GM18517 (cell line): ENCODE measurements around the gene UNC13B.
"Not testable (repeated sequence)": the region's sequence is repeated elsewhere in the genome, so short reads cannot be mapped to it uniquely, and the experiment has no call there.

Source experiments
- ATAC-seq: cut with Tn5 transposase; IDR thresholded peaks from one replicate; pipeline ENCODE4 v1.9.1; 2021; ENCODE audit warnings: mild to moderate bottlenecking, moderate library complexity; ENCODE audit not compliant: unreplicated experiment

The UNC13B gene

DNA sequence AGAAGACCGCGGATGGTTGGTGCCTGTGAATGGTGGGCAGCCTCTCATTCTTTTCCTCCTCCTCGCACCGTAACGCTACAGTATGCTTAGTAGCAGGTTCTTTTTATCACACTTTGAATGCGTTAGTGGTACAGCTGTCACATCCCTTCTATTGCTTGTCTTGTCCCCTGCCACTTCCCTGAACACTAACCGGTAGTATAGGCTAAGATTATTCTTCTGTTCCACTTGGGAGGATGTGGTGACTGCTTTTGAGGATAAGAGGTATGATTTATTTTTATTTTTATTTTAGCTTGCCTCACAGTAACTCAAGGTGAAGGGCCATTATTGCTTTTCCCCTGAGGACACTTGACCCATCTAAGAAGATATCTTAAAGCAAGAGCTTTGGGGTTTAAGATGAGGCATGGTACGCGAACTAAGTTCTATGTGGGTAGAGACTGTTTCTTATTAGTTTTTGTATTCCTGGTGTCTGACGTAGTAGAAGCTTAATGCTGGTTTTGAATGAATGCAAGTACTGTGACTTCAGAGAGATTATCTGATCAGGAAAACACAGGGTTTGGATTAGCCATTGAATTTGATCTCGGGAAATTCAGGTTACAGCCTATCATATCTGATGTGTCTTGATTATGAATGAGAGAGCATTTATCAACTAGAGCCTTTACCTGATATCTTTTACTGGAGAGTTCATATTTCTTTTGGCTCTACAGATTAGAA is 951 bp downstream of the UNC13B start:
- no peak for ATAC-seq

DNA sequence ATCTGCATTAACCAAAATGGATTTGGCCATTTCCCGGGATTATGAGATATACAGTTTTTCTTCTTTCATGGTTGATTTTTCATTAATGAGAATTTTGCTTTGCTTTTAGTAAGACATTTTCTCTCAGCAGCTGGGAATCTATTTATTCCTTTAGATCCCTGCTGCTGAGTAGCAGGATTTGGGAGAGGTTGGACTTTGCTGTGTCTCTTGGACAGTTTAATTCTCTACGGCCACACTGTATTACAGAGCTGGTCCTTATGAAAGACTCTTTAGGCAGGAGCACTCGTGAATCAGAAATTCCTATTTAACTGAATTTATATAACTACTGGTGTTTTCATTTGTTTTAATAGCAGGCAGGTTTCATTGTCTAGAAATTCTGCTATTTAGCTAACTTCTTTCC is 1.6 kb downstream of the UNC13B start:
- no peak for ATAC-seq

DNA sequence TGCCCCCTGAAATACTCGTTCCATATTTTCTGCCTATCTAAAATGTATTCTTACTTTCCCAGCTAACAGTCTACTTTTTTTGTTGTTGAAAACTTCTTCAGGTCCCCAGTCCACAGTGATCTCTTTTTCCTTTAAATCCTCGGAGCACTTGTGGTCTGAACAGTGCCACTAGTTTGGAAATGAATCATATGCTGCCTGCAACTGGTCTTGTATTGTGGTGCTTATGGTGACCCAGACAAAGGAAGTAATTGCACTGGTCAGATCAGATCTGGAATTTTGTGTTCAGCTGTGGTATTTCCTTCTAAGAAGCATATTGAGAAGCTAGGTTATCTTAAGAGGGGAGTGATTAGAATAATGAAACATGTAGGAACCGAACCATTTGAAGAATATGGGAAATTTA is 2.9 kb downstream of the UNC13B start:
- no peak for ATAC-seq

DNA sequence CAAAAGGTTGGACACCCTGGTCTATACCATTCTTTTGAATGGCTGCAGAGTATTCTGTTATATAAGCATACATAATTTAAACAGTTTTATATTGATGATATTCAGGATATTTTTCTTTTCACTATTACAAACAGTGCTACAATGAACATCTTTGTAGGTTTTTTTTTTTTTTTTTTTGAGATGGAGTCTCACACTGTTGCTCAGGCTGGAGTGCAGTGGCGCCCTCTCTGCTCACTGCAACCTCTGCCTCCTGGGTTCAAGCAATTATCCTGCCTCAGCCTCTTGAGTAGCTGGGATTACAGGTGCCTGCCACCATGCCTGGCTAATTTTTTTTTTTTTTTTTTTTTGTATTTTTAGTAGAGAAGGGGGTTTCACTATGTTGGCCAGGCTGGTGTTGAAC is 5.6 kb downstream of the UNC13B start:
- not testable (repeated sequence) for ATAC-seq

DNA sequence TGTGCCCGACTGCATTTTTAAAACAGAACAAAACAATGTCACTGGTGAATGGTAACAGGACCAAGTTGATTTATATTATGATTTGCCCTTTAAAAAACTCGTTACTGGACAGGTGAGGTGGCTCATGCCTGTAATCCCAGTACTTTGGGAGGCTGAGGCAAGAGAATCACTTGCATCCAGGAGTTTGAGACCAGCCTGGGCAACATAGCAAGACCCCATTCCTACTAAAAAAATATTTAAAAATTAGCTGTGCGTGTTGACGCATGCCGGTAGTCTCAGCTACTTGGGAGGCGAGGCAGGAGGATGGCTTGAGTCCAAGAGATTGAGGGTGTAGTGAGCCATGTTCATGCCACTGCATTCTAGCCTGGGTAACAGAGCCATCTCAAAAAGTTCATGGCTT is 7.2 kb downstream of the UNC13B start:
- no peak for ATAC-seq

DNA sequence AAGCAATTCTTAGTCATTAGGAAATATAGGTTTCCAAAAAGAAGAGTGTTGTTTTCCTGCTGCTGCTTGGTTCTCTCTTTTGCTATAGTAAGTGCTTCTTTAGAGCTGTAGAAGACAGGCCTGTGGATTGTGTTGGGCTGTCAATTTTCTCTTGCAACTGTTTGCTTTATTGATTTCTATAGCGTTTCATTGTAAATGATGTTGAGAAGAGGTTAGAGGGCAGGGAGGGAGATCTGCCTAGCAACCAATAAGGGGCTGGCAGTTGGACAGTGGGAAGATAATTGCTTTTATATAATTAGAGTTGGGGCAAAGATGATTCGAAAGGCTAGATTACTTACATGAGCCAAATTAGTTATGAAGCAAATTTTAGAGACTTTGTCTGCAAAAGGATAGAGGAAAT is 11.1 kb downstream of the UNC13B start:
- ATAC-seq = no peak

DNA sequence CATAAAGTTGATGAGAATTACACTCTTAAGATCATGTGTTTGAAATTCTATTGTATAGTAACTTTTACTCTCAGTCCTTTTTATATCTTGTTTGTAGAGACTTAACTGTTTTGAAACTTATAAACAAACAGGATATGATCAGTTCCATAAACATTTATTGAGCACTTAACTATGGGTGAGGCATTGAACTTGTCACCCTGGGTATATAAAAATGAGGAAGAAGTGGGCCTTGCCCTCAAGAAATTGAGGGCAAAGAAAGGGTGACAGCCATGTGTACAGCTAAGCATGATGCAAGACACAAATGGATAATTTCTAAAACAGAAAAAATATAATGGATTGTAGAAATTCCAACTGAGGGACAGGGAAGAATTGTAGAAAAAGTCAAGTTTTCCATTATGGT is 15.7 kb downstream of the UNC13B start:
- ATAC-seq = no peak

DNA sequence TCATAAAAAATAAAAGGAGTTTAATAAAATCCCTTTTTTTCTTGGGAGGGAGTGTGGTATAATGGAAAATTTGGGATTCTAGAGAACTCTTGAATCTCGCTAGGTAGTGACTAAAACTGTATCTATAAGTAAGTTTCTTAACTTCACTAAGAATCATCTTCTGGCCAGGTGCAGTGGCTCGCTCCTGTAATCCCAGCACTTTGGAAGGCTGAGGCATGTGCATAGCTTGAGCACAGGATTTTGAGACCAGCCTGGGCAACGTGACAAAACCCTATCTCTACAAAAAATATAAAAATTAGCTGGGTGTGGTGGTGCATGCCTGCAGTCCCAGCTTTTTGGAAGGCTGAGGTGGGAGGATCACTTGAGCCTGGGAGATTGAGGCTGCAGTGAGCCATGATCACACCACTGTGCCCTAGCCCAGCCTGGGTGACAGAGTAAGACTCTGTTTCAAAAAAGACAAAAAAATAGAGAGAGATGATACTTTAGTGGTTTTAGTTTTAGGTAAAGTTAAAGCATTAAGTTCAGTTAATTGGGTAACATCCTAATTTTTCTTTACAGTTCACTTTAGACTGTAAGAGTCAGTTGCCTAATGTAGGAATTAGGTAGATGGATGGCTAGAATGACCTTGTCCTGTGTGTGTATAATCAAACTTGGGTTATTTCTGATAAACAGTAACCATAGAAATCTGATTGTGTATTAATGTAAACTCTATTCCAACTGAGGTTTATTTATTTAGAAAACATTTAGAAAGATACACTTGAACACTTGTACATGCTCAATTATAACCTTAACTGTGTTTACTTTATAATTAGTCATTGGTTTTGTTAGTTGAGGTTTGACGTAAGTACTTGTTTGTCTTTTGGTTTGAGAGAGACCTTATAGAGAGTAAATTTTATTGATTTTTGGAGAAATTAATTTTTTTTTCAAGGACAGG is 17.8 kb downstream of the UNC13B start:
- no peak for ATAC-seq

DNA sequence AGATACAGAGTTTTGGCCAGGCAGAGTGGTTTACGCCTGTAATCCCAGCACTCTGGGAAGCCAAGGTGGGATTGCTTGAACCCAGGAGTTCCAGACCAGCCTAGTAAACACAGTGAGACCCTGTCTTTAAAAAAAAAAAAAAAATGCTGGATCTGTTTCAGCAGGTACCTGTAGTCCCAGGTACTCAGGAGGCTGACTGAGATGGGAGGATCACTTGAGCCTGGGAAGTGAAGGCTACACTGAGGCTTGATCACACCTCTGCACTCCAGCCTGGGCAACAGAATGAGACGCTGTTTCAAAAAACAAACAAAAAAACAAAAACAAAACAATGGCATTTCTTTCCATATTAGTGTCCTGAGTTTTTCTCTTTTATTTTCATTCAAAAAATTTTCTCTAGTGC is 19.0 kb downstream of the UNC13B start:
- ATAC-seq = no peak

DNA sequence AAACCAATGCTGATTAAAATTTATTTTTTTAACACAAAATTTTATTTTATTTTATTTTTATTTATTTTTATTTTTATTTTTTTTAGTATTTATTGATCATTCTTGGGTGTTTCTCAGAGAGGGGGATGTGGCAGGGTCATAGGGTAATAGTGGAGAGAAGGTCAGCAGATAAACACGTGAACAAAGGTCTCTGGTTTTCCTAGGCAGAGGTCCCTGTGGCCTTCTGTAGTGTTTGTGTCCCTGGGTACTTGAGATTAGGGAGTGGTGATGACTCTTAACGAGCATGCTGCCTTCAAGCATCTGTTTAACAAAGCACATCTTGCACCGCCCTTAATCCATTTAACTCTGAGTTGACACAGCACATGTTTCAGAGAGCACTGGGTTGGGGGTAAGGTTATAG is 20.6 kb downstream of the UNC13B start:
- not testable (repeated sequence) for ATAC-seq

DNA sequence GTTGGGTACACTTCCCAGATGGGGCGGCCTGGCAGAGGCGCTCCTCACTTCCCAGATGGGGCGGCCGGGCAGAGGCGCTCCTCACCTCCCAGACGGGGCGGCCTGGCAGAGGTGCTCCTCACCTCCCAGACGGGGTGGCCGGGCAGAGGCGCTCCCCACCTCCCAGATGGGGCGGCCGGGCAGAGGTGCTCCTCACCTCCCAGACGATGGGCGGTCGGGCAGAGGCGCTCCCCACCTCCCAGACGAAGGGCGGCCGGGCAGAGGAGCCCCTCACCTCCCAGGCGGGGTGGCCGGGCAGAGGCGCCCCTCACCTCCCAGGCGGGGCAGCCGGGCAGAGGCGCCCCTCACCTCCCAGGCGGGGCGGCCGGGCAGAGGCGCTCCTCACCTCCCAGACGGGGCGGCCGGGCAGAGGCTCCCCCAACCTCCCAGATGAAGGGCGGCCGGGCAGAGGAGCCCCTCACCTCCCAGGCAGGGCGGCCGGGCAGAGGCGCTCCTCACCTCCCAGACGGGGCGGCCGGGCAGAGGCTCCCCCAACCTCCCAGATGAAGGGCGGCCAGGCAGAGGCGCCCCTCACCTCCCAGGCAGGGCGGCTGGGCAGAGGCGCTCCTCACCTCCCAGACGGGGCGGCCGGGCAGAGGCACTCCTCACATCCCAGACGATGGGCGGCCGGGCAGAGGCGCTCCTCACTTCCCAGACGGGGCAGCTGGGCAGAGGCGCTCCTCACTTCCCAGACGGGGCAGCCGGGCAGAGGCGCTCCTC is 21.4 kb downstream of the UNC13B start:
- not testable (repeated sequence) for ATAC-seq

DNA sequence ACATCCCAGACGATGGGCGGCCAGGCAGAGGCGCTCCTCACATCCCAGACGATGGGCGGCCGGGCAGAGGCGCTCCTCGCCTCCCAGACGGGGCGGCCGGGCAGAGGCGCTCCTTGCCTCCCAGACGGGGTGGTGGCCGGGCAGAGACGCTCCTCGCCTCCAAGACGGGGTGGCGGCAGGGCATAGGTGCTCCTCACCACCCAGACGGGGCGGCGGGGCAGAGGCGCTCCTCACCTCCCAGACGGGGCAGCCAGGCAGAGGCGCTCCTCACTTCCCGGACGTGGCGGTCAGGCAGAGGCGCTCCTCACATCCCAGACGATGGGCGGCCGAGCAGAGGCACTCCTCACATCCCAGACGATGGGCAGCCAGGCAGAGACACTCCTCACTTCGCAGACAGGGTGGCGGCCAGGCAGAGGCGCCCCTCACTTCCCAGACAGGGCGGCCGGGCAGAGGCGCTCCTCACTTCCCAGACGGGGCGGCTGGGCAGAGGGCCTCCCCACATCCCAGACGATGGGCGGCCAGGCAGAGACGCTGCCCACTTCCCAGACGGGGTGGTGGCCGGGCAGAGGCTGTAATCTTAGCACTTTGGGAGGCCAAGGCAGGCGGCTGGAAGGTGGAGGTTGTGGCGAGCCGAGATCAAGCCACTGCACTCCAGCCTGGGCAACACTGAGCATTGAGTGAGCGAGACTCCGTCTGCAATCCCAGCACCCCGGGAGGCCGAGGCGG is 22.1 kb downstream of the UNC13B start:
- not testable (repeated sequence) for ATAC-seq

DNA sequence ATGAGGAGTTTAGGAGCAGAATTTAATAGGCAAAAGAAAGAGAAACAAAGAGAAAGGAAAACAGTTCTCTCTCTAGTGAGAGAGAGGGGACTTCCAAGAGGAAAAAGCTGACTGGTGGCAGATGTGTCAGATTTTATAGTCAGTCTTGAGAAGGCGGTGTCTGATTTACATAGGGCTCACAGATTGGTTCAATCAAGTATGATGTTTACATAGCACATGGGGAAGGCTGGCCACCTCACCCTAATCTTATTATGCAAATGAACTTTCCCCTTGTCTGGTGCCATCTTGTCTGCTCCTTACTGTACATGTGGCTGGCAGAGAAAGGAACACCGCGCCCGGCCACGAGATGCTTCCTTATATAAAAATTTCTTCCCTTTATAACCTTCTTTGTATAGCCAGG is 24.7 kb downstream of the UNC13B start:
- ATAC-seq = no peak

DNA sequence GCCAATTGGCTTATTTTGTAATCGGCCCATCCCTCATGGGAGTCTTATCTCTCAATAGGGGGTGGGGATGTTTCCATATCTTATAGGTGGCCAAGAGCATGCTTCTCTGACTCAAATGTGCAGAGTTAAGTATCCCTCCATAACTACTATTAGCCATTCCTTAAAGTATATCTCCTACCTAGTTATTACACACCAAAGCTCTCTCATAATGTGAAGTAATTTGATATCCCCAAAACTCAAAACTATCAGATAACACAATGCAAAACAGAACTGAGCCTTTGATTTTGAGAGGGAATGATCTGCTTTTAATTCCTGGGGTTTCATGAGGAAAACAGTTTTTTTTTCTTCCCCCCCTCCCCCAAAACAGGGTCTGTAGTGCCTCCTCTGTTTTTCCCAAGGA is 28.4 kb downstream of the UNC13B start:
- no peak for ATAC-seq

DNA sequence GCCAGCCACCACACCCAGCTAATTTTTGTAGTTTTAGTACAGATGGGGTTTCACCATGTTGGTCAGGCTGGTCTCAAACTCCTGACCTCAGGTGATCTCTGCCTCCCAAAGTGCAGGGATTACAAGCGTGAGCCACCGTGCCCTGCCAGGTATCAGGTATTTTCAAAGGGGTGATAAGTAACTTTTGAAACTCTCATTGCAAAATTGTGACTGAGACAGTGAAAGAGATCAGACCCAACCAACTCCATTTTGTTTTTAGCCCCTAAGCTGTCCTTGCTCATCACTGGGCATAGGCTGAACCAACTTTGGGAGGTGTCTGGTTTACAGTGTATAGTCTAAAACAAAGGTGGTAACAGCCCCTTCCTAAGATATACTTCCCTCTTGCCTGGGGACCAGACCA is 29.3 kb downstream of the UNC13B start:
- no peak for ATAC-seq

DNA sequence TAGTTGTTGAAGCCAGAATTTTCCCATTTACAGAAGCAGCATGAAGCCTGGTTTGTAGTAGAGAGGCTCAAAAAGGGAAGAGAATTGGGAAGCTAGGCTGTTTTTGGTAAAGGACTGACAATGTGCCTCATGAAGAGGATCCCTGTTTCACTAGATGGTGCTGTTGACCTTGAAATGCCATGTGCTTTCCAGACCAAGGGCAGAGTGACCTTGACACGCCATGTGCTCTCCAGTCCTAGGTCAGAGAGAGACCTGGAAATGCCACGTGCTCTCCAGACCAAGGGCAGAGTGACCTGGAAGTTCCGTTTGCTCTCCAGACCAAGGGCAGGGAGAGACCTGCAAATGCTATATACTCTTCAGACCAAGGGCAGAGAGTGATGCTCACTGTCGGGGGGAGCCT is 32.0 kb downstream of the UNC13B start:
- ATAC-seq = no peak

DNA sequence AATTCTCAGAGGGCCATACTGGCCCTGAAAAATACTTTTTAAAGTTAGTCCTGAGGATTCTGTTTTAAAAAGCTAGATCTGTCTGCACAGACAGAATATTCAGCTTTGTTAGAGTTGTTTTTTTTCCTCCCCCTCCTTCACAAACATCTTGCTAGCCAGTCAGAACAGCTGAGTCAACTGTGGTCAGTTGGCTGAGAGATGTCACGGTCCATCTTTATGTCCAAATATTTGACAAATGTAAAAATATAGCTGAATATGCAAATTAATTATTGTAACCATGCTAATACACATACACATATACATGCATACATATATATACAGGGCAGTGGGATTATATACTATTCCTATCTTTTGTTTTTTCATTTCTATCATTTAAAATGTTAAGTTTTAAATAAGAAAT is 33.9 kb downstream of the UNC13B start:
- ATAC-seq = no peak

DNA sequence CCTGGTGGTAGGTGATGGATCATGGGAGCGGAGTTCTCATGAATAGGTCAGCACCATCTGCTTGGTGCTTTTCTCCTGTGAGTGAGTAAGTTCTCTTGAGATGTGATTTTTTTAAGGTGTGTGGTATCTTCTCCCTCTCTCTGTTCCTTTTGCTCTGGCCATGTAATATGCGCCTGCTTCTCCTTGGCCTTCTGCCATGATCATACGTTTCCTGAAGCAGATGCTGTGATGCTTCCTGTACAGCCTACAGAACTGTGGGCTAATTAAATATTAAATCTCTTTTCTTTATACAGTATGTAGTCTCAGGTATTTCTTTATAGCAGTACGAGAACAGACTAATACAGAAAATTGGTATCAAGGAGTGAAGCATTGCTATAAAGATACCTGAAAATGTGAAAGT is 36.4 kb downstream of the UNC13B start:
- ATAC-seq = no peak

DNA sequence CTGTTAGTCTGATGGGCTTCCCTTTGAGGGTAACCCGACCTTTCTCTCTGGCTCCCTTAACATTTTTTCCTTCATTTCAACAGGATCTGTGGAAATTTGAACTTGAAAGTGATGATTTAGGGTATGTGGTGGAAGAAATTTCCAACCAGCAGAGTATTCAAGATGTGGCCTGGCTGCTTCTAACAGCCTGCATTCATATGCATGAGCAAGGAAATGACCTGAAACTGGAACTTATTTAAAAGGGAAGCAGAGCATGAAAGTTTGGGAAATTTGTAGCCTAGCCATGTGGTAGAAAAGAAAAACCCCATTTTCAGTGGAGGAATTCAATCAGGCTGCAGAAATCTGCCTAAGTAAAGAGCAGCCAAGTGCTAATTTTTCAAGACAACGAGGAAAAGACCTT is 41.7 kb downstream of the UNC13B start:
- no peak for ATAC-seq

DNA sequence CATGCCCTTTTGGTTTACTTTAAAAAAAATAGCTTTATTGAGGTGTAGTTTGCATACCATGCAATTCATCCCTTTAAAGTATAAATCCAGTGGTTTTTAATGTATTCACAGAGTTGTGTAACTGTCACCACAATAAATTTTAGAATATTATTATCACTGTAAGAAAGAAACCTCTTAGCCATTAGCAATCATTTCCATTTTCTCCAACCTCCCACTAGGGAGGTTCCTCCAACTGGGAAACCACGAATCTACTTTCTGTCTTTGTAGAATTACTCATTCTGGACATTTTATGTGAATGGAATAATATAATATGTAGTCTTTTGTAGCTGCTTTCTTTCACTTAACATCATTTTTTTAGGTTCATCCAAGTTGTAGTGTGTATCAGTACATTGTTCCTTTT is 43.5 kb downstream of the UNC13B start:
- no peak for ATAC-seq

DNA sequence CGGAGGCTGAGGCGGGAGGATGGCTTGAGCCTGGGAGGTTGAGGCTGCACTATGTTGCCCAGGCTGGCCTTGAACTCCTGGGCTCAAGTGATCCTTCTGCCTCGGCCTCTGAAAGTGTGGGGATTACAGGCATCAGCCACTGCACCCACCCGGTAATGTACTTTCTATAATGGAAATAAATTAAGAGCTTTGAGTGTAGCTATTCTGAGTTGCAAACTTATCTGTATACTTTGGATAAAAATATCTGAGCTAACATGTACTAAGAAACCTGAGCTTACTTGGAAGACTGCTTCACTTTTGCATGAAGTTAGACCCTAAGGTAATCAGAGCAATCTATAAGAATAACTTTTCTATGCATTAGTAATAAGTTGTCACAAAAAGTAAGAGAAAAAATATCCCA is 50.0 kb downstream of the UNC13B start:
- no peak for ATAC-seq
